K562 (cell line): ENCODE data around the gene LRIT1. TPM values are rescaled to one million over a fixed set of nuclear protein-coding genes. Genes with fewer than 3 reads are reported as not detected.

Source experiments
- ATF2 ChIP-seq: sonication (generic); formaldehyde crosslinking; IDR thresholded peaks from 2 replicates; pipeline ENCODE4 v1.8.1; 2022; ENCODE audit warnings: missing genetic modification reagents
- EHMT2 ChIP-seq: fragments of 450-650 bp; IDR thresholded peaks from 2 replicates; pipeline ENCODE4 v1.6.1; 2018; ENCODE audit warnings: antibody characterized with exemption
- ELF1 ChIP-seq: fragments of 200-800 bp; sonication (Bioruptor generic); IDR thresholded peaks from 2 replicates; pipeline ENCODE4 v1.6.1; 2016; ENCODE audit warnings: missing genetic modification characterization, missing compliant biosample characterization
- FOXK1 ChIP-seq: sonication (generic); formaldehyde crosslinking; IDR thresholded peaks from 2 replicates; pipeline ENCODE4 v1.8.0; 2022; ENCODE audit warnings: missing genetic modification reagents, mild to moderate bottlenecking, borderline replicate concordance
- IRF2 ChIP-seq: sonication (generic); formaldehyde crosslinking; IDR thresholded peaks from 2 replicates; pipeline ENCODE4 v1.8.1; 2022; ENCODE audit warnings: mild to moderate bottlenecking, missing genetic modification reagents
- MAFG ChIP-seq: fragments of 450-650 bp; conservative IDR thresholded peaks from 2 replicates; pipeline ENCODE4 v1.6.1; 2016; ENCODE audit warnings: missing genetic modification characterization, missing compliant biosample characterization
- MTA3 ChIP-seq: fragments of 450-650 bp; formaldehyde crosslinking; IDR thresholded peaks from 2 replicates; pipeline ENCODE4 v1.6.1; 2017; ENCODE audit warnings: mild to moderate bottlenecking, borderline replicate concordance
- NCOA2 ChIP-seq, 2 experiments: fragments of 450-650 bp; IDR thresholded peaks; 2 replicates each; pipeline ENCODE4 v1.6.1; 2018; ENCODE audit warnings: mild to moderate bottlenecking in 2 of 2, moderate library complexity in 1 of 2; ENCODE audit not compliant: partially characterized antibody in 2 of 2
- OTX1 ChIP-seq: fragments of 450-650 bp; formaldehyde crosslinking; IDR thresholded peaks from 2 replicates; pipeline ENCODE4 v1.4.0; 2022; ENCODE audit warnings: mild to moderate bottlenecking
- PTTG1 ChIP-seq: fragments of 450-650 bp; IDR thresholded peaks from 2 replicates; pipeline ENCODE4 v1.6.1; 2016; ENCODE audit warnings: low read depth, mild to moderate bottlenecking, missing genetic modification characterization, missing compliant biosample characterization
- SAFB2 ChIP-seq: fragments of 200-400 bp; formaldehyde crosslinking; IDR thresholded peaks from 2 replicates; pipeline ENCODE4 v1.6.1; 2018; ENCODE audit warnings: borderline replicate concordance, low read length, low read depth, moderate library complexity; ENCODE audit not compliant: severe bottlenecking
- SMAD4 ChIP-seq: fragments of 250-450 bp; sonication (Bioruptor Pico); conservative IDR thresholded peaks from 2 replicates; pipeline ENCODE4 v1.8.0; 2021; ENCODE audit warnings: inconsistent platforms, mild to moderate bottlenecking, moderate library complexity
- TEAD2 ChIP-seq: fragments of 450-650 bp; IDR thresholded peaks from 2 replicates; pipeline ENCODE4 v1.6.1; 2016; ENCODE audit warnings: missing genetic modification characterization, control low read depth, missing compliant biosample characterization
- ZBTB11 ChIP-seq, 3 experiments: fragments of 200-800 bp in 1 of 3; fragments of 250-450 bp in 1 of 3; fragments of 450-650 bp in 1 of 3; sonication (Bioruptor Pico) in 1 of 3; sonication (Bioruptor generic) in 1 of 3; formaldehyde crosslinking in 1 of 3; IDR thresholded peaks; 2 replicates each; pipeline versions ENCODE4 v1.6.1 to v1.8.0; 2016 to 2022; ENCODE audit warnings: mild to moderate bottlenecking in 2 of 3, missing genetic modification characterization in 2 of 3, missing compliant biosample characterization in 1 of 3, moderate library complexity in 1 of 3
- ZBTB8A ChIP-seq: fragments of 450-650 bp; IDR thresholded peaks from 2 replicates; pipeline ENCODE4 v1.6.1; 2018; ENCODE audit warnings: mild to moderate bottlenecking, moderate library complexity; ENCODE audit not compliant: partially characterized antibody
- polyA plus RNA-seq, 8 experiments: library from polyadenylated mRNA; depleted of rRNA in 4 of 8; stranded (reverse) in 5 of 8; unstranded in 3 of 8; fragments of >200 nt; fragmentation: Nextera tagmentation in 2 of 8; fragmentation: Illumina TruSeq in 1 of 8; extraction: Ambion mirVana in 2 of 8; extraction: Trizol in 1 of 8; gene quantifications; 2 replicates each; pipeline versions ENCODE4 v1.2.1 to v1.2.3, GENCODE V29; 2011 to 2014; ENCODE audit warnings: inconsistent platforms in 1 of 8, missing spikeins in 1 of 8
- total RNA-seq, 7 experiments: library from RNA; depleted of rRNA in 6 of 7; stranded (reverse); fragments of >200 nt in 6 of 7; fragmentation: Illumina TruSeq in 2 of 7; extraction: Trizol in 2 of 7; gene quantifications; 2 replicates each; pipeline versions ENCODE4 v1.2.1 to v1.2.3, GENCODE V29; 2011 to 2021; ENCODE audit warnings: low replicate concordance in 1 of 7
- TF ChIP-seq, protein P1 (sequence below): fragments of 450-650 bp; IDR thresholded peaks from 2 replicates; pipeline ENCODE4 v1.6.1; 2016; ENCODE audit warnings: antibody characterized with exemption
- TF ChIP-seq, protein P2 (sequence below): fragments of 450-650 bp; formaldehyde crosslinking; IDR thresholded peaks from 2 replicates; pipeline ENCODE4 v1.4.0; 2022; ENCODE audit warnings: mild to moderate bottlenecking, moderate library complexity

LRIT1 gene
- total and polyA plus RNA-seq, 9 of the 15 experiments (the other 6 are each of a cell fraction or from before 2014, with no cell fraction given): not detected

DNA sequence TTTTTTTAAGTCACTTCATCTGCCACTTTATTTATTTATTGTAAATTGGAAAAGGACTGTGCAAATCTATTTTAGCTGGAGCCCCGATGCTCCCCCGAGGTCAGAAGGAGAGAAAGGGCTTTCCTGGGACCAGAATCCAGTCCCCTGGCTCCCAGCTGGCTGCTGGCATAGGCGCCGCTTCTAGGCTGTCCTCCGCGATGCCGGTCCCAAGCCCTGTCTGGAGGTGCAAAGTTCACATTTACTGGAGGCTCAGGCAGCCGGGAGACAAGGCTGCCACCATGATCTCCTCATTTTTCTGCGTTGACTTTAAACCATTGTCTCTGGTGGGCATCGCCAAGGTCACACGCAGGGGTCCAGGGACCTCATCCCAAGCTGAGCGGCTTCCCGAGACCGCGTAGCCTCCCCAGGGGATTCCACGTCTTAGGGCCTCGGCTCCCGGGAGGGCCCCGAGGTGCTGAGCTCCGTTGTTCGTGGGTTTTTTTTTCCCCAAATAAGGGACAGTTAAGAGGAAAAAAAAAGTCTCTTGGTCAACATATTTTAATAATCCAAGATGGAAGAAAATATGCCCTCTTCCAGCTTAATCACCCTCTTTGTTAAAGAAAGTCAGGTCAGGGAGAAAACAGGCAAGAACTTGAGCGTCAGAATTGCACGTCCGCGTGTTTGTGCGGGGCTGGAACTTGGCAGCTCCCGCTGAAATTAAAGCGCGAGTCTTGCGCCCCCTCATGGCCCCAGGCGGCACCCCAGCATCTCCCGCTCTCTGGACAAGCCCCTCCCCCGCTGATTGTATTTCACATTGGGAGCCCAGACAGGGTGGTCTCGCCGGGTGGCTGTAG lies 15.4 kb upstream of the LRIT1 start (continued):
- TF ChIP-seq, protein P1, sequence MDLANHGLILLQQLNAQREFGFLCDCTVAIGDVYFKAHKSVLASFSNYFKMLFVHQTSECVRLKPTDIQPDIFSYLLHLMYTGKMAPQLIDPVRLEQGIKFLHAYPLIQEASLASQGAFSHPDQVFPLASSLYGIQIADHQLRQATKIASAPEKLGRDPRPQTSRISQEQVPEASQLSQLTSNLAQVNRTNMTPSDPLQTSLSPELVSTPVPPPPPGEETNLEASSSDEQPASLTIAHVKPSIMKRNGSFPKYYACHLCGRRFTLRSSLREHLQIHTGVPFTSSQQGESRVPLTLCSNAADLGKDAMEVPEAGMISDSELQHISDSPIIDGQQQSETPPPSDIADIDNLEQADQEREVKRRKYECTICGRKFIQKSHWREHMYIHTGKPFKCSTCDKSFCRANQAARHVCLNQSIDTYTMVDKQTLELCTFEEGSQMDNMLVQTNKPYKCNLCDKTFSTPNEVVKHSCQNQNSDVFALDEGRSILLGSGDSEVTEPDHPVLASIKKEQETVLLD: no peak
- no peak for TF ChIP-seq OTX1 (CRISPR knock-in tag)
- no peak for TF ChIP-seq PTTG1 (tag)
- TF ChIP-seq ELF1 (tag): no peak
- no peak for TF ChIP-seq SMAD4
- TF ChIP-seq MAFG (tag): no peak
- no peak for TF ChIP-seq TEAD2 (tag)
- no peak for TF ChIP-seq ZBTB8A
- 0 out of 2 replicates have a peak, but pooled peaks have one; percentile 72 for TF ChIP-seq IRF2 (CRISPR knock-in tag)
- no peak for TF ChIP-seq NCOA2 (IDR thresholded peaks at IDR 0.05; ENCODE audit: partially characterized antibody in 2 of 2)
- peak; percentile 67 for TF ChIP-seq MTA3
- 0 out of 2 replicates have a peak, but pooled peaks have one; percentile 42 for TF ChIP-seq ATF2 (CRISPR knock-in tag)
- TF ChIP-seq FOXK1 (CRISPR knock-in tag): peak; percentile 85; the same call in 1 of the 2 replicates
- TF ChIP-seq, protein P2, sequence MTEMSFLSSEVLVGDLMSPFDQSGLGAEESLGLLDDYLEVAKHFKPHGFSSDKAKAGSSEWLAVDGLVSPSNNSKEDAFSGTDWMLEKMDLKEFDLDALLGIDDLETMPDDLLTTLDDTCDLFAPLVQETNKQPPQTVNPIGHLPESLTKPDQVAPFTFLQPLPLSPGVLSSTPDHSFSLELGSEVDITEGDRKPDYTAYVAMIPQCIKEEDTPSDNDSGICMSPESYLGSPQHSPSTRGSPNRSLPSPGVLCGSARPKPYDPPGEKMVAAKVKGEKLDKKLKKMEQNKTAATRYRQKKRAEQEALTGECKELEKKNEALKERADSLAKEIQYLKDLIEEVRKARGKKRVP (CRISPR knock-in tag): no peak
- TF ChIP-seq SAFB2: no peak
- TF ChIP-seq ZBTB11 (CRISPR knock-in tag; IDR thresholded peaks at IDR 0.05): no peak
- no peak for TF ChIP-seq EHMT2
